ENCODE results near the gene INO80E.

The INO80E gene

DNA sequence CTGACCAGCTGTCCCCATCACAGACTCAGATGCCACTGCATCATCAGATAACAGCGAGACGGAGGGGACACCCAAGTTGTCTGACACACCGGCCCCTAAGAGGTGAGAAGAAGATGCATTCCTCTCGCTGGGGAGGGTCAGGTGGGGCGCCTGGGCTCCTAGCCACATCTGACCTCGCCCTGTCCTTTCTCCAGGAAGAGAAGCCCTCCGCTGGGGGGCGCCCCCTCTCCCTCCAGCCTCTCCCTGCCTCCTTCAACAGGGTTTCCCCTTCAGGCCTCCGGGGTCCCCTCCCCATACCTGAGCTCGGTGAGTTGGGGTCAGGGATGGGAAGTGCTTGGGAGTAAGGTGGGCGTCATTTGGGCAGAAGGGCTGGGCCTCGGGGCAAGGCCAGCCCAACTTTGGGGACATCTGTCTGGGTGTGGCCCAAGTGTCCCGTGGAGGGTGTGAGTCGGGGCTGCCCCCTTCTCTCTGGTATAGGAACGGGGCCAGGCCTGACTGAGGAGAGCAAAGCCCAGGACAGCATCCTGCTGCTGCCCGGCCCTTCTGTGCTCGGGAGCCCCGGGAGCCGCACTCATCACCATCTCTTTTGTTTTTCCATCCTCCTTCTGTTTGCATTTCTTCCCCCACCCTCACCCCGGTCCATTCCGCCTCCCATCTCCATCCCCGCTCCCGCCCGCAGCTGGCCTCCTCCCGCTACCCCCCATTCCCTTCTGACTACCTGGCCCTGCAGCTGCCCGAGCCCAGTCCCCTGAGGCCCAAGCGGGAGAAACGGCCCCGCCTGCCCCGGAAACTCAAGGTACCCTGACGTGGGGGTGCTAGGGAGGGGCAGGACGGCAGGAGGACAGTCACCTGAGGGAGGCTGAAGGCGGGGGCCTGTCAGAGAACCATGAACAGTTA is 4.9 kb downstream of the INO80E start:
- TF ChIP-seq JUND (IDR thresholded peaks at IDR 0.05; ENCODE audit: low read depth), result no peak
- no peak for DNase-seq (ENCODE audit: low read depth in 1 of 2, low spot score in 1 of 2)
- in situ Hi-C loops (cut with HindIII; ENCODE audit: low pct_unique_long_range_greater_than_20kb, low sequenced_read_pairs), result no loop called here

DNA sequence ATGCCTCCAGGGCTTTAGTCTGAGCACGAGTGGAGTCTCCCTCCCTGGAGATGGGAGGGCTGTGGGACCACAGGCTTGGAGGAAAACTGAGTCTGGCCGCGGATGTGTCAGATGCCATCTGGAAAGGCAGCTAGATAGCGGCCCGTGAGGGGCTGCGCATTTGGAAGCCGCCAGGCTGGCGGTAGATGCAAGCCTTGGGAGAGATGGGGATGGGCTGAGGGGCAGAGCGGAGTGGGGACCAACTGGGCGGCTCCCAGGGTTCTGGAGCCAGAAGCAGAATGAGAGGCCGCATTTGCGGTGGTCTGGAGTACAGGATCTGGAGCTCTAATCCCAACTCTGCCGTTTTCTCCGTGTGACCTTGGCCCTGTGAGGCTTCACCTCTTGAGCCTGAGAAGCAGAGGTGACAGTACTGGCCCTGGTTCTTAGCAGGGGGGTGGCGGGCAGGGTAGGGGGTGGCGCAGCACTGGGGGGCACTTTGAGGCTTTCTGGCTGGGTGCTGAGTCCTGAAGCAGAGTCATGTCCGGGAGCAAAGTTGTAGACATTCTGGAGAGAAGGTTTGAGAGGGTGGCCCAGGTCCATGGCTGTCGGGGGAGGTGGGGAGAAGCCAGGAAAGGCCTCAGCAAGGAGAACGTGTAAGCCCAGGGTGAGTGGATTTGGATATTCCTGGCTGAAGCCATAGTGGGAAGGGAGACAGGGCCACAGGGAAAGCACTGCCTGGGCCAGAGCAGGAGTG is 6.7 kb downstream of the INO80E start:
- in situ Hi-C loops (cut with HindIII; ENCODE audit: low pct_unique_long_range_greater_than_20kb, low sequenced_read_pairs), result no loop called here
- DNase-seq (ENCODE audit: low read depth in 1 of 2, low spot score in 1 of 2), result no peak
- TF ChIP-seq JUND (IDR thresholded peaks at IDR 0.05; ENCODE audit: low read depth), result no peak

DNA sequence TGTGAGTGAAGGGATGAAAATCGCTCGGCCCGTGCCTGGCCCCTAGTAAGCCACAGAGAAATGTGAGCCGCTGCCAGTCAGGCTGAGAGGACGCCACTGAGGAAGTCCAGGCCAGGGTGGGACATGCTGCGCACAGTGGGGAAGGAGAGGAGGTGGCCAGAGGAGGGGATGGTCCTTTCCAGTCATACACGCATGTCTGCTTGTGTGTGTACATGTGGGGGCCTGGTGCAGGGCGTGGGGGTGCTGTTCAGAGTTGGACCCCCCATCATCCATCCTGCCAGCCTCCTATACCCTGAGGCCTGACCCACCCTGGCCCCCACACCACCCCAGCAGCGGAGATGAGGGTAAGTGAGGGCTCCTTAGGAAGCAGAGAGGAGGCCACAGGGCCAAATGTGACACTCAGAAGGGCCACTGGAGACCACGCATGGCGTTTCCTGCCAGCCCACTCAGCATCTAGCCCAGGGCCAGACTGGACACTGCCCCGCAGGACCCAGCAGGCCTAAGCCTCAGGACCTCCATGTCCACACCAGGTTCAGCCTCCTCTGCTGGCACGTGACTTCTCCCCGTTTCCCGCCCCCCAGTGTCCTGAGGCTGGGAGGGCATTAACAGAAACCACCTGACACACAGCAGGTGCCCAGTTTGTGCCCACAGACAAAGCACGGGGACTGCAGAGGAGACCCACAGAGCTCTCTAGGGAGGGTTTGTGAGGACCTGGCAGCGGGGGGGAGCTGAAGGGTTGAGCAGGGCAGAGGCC is 7.8 kb downstream of the INO80E start:
- no peak for DNase-seq (ENCODE audit: low read depth in 1 of 2, low spot score in 1 of 2)
- no peak for TF ChIP-seq JUND (IDR thresholded peaks at IDR 0.05; ENCODE audit: low read depth)
- in situ Hi-C loops (cut with HindIII; ENCODE audit: low pct_unique_long_range_greater_than_20kb, low sequenced_read_pairs), result no loop called here

DNA sequence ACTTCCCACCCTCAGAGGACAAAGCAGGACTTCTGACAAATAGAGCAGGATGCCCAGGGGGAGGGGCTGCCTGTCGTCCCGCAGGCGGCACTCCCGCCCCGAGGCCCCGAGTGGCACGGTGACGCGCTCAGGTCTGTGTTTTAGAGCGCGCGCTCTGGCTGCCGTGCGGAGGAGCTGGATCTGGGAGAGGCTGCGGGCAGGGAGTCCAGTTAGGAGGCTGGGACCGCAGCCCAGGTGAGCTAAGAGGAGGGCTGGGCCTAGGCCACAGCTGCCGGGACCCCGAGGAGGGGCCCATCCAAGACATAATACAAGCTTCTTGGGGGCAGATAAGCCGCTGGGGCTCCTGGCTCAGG is 8.4 kb downstream of the INO80E start:
- no peak for TF ChIP-seq JUND (IDR thresholded peaks at IDR 0.05; ENCODE audit: low read depth)
- DNase-seq (ENCODE audit: low read depth in 1 of 2, low spot score in 1 of 2), result no peak
- in situ Hi-C loops (cut with HindIII; ENCODE audit: low pct_unique_long_range_greater_than_20kb, low sequenced_read_pairs), result no loop called here

DNA sequence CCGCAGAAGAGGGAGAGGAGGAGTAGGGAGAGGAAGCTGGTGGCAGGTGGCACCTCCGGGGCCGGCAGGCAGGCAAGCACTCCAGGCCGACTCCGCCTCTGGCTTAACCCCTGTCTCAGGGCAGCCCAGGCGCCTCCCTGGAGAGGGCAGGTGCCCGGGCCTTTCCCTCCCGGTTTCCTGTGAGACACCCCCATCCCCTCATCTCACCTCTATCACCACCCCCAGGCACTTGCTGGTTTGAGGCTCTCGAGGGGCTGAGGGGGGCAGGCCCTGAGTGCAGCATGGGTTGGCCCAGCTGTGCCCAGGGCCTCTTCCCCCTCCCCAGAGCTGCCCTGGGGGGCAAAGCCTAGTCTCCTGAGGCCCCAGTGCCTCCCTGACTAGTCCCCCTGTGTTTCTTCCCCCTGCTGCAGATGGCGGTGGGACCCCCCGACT is 8.8 kb downstream of the INO80E start:
- TF ChIP-seq JUND (IDR thresholded peaks at IDR 0.05; ENCODE audit: low read depth), result no peak
- no peak for DNase-seq (ENCODE audit: low read depth in 1 of 2, low spot score in 1 of 2)
- in situ Hi-C loops (cut with HindIII; ENCODE audit: low pct_unique_long_range_greater_than_20kb, low sequenced_read_pairs), result no loop called here

DNA sequence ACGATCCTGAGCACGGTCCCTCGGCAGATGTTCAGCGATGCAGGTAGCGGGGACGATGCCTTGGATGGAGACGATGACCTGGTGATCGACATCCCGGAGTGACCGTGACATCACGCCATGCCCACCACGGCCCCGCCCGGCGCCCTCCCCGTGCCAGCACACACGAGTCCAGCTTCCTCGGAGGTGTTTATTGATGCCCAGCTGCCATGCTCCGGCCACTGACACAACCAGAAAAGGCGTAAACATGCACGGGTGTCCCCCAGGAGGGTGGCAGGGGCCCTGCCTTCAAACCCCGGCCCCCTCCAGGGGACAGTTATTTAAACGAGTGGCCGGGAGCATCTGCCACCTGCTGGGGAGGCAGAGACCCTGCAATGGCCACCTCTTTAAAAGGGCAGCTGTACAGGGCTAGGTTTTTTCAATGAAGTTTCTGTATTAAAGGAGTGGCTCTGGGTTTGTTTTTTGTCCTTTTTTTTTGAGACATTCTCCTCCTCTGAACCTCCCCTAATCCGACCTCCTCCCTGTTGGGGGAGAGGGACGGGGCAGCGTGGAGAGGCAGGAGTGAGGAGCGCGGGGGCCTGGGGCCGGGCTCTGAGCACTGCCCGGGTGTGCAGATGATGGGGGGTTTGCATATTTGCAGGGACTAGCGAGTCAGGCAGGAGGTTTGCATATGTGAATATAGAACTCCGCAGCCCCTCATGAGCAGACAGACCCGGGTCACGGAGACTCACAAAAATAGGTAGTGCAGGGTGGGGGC is 9.5 kb downstream of the INO80E start:
- DNase-seq (ENCODE audit: low read depth in 1 of 2, low spot score in 1 of 2), result peak; percentile 57 to 90
- in situ Hi-C loops (cut with HindIII; ENCODE audit: low pct_unique_long_range_greater_than_20kb, low sequenced_read_pairs), result no loop called here
- no peak for TF ChIP-seq JUND (IDR thresholded peaks at IDR 0.05; ENCODE audit: low read depth)

DNA sequence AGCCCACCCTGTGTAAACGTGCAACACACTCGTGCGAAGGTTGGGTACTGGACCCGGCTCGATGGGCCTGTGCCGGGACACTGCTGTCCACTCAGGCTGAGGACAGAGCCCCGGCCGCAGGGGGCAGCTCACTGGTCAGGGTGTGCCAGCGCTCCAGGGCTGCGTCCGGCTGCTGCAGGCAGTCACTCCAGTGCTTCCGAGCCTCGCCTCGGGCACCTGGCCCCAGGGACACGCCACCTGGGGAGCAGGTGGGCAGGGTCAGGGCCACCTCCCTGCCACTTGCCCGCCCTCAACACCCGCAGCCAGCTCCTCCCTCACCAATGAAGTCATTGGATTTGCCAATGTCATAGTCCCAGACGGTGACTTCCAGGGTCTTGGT is 10.0 kb downstream of the INO80E start:
- in situ Hi-C loops (cut with HindIII; ENCODE audit: low pct_unique_long_range_greater_than_20kb, low sequenced_read_pairs), result no loop called here
- no peak for TF ChIP-seq JUND (IDR thresholded peaks at IDR 0.05; ENCODE audit: low read depth)

DNA sequence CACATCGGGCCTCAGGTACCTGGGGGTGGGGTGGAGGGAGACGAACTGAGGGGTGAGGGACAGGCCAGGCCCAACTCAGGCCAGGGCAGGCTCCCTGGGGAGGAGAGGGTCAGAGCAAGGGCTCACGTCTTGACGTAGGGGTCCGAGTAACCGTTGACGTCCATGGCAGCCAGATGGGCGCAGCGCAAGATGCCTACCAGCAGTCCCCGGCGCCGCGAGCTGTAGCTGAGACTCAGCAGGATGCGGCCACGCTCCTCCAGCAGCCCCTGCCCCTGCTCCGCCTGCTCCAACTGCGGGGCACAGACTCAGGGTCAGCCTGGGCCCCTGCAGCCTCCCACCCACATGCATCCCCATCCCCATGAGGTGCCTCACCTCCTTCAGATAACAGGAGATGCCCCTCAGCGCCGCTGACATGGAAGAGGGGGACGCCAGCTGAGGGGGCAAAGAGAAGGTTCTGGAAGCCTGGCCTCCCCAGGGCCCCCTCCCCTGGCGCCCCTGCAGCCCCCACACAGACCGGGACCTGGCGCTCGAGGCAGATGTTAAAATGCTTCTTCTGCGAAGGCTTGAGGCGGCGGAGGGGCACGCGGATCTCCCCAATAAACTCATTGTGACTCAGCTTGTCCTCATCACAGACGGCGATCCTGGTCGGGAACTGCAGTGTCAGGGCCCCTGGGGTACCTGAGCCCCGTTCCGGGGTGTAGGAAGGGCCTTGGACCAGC is 10.8 kb downstream of the INO80E start:
- no peak for DNase-seq (ENCODE audit: low read depth in 1 of 2, low spot score in 1 of 2)
- in situ Hi-C loops (cut with HindIII; ENCODE audit: low pct_unique_long_range_greater_than_20kb, low sequenced_read_pairs), result no loop called here
- no peak for TF ChIP-seq JUND (IDR thresholded peaks at IDR 0.05; ENCODE audit: low read depth)

More for the DNA sequence above, 10.0 kb downstream of the INO80E start:
- no peak for DNase-seq (ENCODE audit: low read depth in 1 of 2, low spot score in 1 of 2)

DNA sequence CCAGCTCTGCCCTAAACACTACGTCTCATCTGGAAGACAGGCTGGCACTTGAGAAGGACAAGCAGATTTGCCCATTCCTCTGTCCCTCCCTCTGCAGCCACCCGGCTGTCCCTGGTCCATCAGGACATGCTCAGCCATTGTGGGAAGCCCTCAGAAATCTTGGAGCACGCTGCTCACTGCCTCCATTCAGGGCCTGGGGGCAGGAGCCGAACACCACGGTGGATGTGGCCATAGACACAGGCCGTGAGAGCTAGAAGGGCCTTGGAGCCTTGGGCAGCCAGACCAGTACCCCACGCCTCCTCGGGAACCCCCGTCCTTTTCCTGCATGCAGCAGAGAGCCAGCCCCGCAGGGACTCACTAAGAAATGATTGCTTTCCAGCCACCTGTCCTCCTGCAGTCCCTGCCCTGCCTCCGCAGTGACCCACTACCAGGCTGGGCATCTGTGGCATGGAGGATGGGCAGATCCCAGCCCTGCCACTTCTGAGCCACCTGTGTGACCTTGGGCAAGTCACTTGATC is 11.4 kb downstream of the INO80E start:
- DNase-seq (ENCODE audit: low read depth in 1 of 2, low spot score in 1 of 2), result no peak
- no peak for TF ChIP-seq JUND (IDR thresholded peaks at IDR 0.05; ENCODE audit: low read depth)
- in situ Hi-C loops (cut with HindIII; ENCODE audit: low pct_unique_long_range_greater_than_20kb, low sequenced_read_pairs), result no loop called here

DNA sequence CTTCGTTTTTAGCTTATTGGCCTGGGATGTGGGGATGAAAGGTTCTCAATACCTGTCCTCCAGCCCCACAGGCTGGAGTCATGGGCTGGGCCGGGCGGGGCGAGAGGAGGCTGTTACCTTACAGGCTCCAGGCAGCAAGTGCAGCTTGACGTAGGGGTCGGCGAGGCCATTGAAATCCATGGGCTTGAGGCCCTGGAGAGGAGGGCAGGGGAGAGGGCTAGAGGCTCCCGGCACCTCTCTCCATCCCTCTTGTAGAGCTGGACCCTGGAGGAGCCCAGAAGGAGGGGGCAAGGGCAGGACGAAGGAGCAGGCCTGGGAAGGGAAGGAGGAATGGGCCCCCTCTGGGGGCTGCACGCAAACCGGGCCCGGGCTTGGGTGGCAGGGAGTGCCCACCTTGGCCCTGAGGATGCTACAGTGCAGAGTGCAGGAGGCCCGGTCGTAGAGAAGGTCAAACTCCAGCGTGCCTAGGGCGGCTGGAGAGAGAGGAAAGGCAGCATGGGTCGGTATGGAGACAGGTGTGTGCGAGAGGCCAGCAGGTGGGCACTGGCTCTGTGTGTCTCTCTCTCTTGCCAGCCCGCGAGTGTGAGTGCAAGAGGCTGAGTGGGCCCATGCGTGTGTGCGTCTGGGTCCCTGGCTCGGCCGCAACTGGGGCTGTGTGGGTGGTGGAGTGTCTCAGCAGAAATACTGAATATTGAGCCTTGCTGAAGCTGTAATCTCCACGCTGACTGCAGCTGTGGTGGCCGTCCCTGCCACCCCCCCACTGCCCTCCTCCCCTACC is 13.2 kb downstream of the INO80E start:
- in situ Hi-C loops (cut with HindIII; ENCODE audit: low pct_unique_long_range_greater_than_20kb, low sequenced_read_pairs), result no loop called here
- no peak for DNase-seq (ENCODE audit: low read depth in 1 of 2, low spot score in 1 of 2)
- no peak for TF ChIP-seq JUND (IDR thresholded peaks at IDR 0.05; ENCODE audit: low read depth)

All from T47D (cell line).